T-helper 1 cell (primary cell): ENCODE measurements around the gene FBXO3.

Experiments
- DNase-seq, 5 donors: peaks; one replicate each; pipeline ENCODE4 v3.0.0-alpha.2; 2012 to 2020

Gene FBXO3

GRCh38 chr11:33700063-33700501 is 74.2 kb downstream of the FBXO3 start:
- no peak for DNase-seq

GRCh38 chr11:33699515-33700062 is 74.7 kb downstream of the FBXO3 start:
- no peak for DNase-seq

GRCh38 chr11:33698921-33699320 is 75.4 kb downstream of the FBXO3 start:
- no peak for DNase-seq

GRCh38 chr11:33697997-33698396 is 76.3 kb downstream of the FBXO3 start:
- DNase-seq, result no peak

DNA sequence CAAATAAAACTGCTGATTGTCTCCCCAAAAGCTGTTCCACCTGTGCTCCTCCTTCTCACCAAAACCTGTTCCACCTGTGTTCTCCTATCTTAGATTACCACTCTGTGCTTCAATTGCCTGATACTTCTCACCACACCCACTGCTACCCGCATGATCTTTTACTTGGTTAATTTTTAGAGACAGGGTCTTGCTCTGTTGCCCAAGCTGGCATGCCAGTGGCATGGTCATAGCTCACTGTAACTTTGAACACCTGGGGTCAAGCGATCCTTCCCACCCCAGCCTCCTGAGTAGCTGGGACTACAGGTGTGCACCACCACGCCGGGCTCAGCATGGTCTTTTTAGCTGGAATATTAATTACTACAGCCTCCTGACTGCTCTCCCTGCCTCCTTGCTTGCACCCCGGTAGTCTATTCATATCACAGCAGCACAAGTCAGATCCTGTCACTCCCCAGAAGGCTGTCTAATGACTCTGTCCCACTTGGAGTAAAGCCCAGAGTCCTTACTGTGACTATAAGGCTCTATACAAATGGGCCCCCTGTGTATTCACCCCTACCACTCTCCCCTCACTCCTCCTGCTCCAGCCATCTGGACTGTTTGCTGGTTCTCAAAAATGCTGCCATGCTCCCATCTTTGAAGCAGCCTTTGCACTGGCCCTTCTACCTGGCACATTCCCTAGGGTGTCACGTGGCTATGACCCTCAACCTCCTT is 77.2 kb downstream of the FBXO3 start:
- no peak for DNase-seq

DNA sequence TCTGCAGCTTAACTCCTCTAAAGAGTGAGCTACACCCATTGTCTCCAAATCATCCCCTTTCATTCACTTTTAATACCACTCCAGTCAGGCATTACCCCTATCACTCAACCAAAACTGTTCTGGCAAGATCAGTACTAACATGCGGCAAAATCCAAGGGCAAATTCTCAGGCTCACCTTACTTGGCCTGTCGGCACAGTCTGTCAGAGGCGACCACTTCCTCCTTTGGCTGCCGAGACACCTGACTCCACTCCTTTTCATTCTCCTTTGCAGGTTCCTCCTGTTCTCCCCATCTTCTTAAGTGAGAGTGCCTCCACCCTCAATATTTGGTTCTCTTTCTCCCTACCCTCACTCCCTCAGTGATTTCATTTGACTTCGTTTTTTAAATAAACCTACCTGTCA is 77.9 kb downstream of the FBXO3 start:
- DNase-seq, result no peak

GRCh38 chr11:33695051-33695566 is 79.2 kb downstream of the FBXO3 start:
- no peak for DNase-seq

DNA sequence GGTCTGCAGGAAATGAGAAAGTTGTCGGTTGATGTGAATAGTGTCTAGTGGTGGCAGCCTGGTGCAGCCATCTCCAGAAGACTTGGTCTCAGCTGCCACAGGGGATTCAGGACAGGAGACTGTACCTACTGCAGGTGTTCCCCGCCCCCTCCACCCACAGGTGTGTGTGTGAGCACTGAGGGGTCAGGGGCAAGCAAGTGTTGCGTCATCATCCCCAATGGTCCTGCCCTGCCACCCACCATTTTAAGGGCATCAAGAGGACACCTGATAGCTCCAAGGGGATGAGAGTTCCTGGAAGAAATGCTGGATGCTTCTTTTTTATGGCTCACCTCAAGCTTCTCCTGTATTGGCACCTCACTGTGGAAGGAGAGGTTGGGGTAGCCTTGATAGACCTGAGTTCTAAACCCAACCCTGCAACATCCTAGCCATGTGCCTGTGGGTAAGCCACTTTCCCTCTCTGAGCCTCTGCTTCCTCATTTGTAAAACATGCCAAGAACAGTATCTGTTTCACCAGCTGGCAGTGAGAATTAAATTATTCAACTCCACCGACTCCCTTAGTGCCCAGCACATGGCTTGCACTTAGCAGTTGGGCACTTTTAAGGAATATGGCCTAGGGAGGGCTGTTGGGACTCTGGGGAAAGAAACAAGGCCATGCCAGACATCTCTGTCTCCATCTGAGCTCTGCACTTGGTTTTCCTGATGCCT is 79.8 kb downstream of the FBXO3 start:
- DNase-seq, result no peak

GRCh38 chr11:33692541-33692940 is 81.8 kb downstream of the FBXO3 start:
- no peak for DNase-seq

GRCh38 chr11:33692013-33692504 is 82.3 kb downstream of the FBXO3 start:
- DNase-seq, result no peak

DNA sequence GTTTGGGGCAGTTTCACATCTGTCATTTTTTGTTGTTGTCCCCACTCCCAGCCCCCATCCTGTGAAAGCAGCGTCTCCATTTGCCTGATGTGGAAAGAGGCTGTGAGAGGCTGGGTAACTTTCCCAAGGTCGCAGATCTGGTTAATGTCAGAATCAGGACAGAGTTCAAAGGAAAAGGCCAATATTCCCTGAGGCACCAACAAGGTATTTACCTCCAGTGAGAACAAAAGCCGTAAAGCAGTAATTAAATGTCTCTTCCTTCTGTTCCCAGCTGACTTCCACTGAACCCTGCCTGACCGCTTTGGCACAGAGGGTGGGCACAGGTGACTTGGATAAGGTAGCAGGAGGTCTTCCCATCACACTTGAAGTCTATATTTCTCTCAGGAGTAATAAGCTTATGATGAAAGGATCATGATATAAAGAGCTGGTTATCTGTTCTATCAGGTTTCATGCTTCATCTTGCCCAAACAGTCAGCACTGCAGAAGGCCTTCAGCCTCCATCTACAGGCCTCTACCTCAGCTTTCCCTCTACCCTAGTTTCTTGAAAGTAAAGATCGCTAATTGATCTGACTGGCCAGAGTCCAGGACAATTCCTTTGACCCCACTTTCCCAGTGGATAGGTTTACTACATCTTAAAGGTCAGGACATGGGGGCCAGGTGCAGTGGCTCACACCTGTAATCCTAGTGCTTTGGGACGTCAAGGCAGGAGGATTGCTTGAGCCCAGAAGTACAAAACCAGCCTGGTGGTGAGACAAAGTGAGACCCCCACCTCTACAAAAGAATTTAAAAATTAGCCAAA is 83.1 kb downstream of the FBXO3 start:
- no peak for DNase-seq
